NCI-H1417 (cell line): ENCODE data around the gene CREB5.
A peak's percentile ranks its signal among the peaks of the same experiment; 100 is the strongest.

Experiments
- DNase-seq, 3 experiments: peaks; one replicate each; lab custom pipeline; 2025; lab: John Stamatoyannopoulos, UW

The CREB5 gene

GRCh38 chr7:28512668-28513440 lies 100.5 kb downstream of the CREB5 start:
- no peak for DNase-seq

GRCh38 chr7:28516390-28517172 lies 104.3 kb downstream of the CREB5 start:
- DNase-seq: peak in 1 of 3 experiments; percentile 76

GRCh38 chr7:28517206-28517605 lies 104.9 kb downstream of the CREB5 start:
- DNase-seq: no peak

GRCh38 chr7:28517606-28518005 lies 105.3 kb downstream of the CREB5 start:
- no peak for DNase-seq

GRCh38 chr7:28520074-28521015 lies 108.0 kb downstream of the CREB5 start:
- DNase-seq: peak in 1 of 3 experiments; percentile 44

GRCh38 chr7:28524978-28525377 lies 112.7 kb downstream of the CREB5 start:
- DNase-seq: no peak

- DNase-seq: no peak
Measured at GRCh38 chr7:28528899-28529298, 116.6 kb downstream of the CREB5 start.

GRCh38 chr7:28529755-28530154 lies 117.4 kb downstream of the CREB5 start:
- DNase-seq: no peak

GRCh38 chr7:28530175-28530802 lies 118.0 kb downstream of the CREB5 start:
- no peak for DNase-seq

- DNase-seq: no peak
Measured at GRCh38 chr7:28530803-28531175, 118.5 kb downstream of the CREB5 start.

- DNase-seq: no peak
Measured at GRCh38 chr7:28531291-28531690, 119.0 kb downstream of the CREB5 start.

GRCh38 chr7:28532181-28532580 lies 119.9 kb downstream of the CREB5 start:
- no peak for DNase-seq

GRCh38 chr7:28533267-28533666 lies 120.9 kb downstream of the CREB5 start:
- no peak for DNase-seq

GRCh38 chr7:28533731-28534531 lies 121.6 kb downstream of the CREB5 start:
- no peak for DNase-seq

GRCh38 chr7:28536259-28536658 lies 123.9 kb downstream of the CREB5 start:
- DNase-seq: no peak

GRCh38 chr7:28539289-28539981 lies 127.1 kb downstream of the CREB5 start:
- DNase-seq: no peak

GRCh38 chr7:28542410-28542809 lies 130.1 kb downstream of the CREB5 start:
- peak in 1 of 3 experiments; percentile 20 for DNase-seq

GRCh38 chr7:28544453-28545117 lies 132.3 kb downstream of the CREB5 start:
- DNase-seq: no peak

- DNase-seq: no peak
Measured at GRCh38 chr7:28546067-28546466, 133.7 kb downstream of the CREB5 start.

- DNase-seq: no peak
Measured at GRCh38 chr7:28547115-28547514, 134.8 kb downstream of the CREB5 start.
